ENCODE data around the gene GMPPA.

The GMPPA gene

GRCh38 chr2:219492575-219492974 lies 6.1 kb upstream of the GMPPA start:
- TF ChIP-seq CREB5 (CRISPR knock-in tag; IDR thresholded peaks at IDR 0.05; ENCODE audit: low read depth) (no peak), RARB (CRISPR knock-in tag; IDR thresholded peaks at IDR 0.05) (no peak), GLIS3 (CRISPR knock-in tag; IDR thresholded peaks at IDR 0.05) (no peak), OSR1 (CRISPR knock-in tag; IDR thresholded peaks at IDR 0.05) (no peak), TSHZ2 (CRISPR knock-in tag; IDR thresholded peaks at IDR 0.05) (no peak), ZFP3 (CRISPR knock-in tag; IDR thresholded peaks at IDR 0.05) (no peak), BACH2 (CRISPR knock-in tag; IDR thresholded peaks at IDR 0.05; ENCODE audit: borderline replicate concordance) (no peak), ZFP30 (CRISPR knock-in tag; IDR thresholded peaks at IDR 0.05) (no peak), ZNF8 (CRISPR knock-in tag; IDR thresholded peaks at IDR 0.05) (no peak), PATZ1 (CRISPR knock-in tag; IDR thresholded peaks at IDR 0.05; ENCODE audit: borderline replicate concordance) (no peak)
- no peak for ATAC-seq

GRCh38 chr2:219493086-219493485 lies 5.6 kb upstream of the GMPPA start:
- no peak for TF ChIP-seq TOX (CRISPR knock-in tag; IDR thresholded peaks at IDR 0.05; ENCODE audit: borderline replicate concordance)
- TF ChIP-seq GLIS3 (CRISPR knock-in tag; IDR thresholded peaks at IDR 0.05) = no peak
- no peak for TF ChIP-seq TSHZ2 (CRISPR knock-in tag; IDR thresholded peaks at IDR 0.05)
- no peak for TF ChIP-seq CSRNP3 (CRISPR knock-in tag; IDR thresholded peaks at IDR 0.05)
- no peak for TF ChIP-seq ZFP3 (CRISPR knock-in tag; IDR thresholded peaks at IDR 0.05)
- TF ChIP-seq ISL1 (CRISPR knock-in tag; IDR thresholded peaks at IDR 0.05) = no peak
- TF ChIP-seq CSDC2 (CRISPR knock-in tag; IDR thresholded peaks at IDR 0.05) = no peak
- no peak for TF ChIP-seq POU6F1 (CRISPR knock-in tag; IDR thresholded peaks at IDR 0.05; ENCODE audit: borderline replicate concordance, low read depth)
- no peak for TF ChIP-seq BACH2 (CRISPR knock-in tag; IDR thresholded peaks at IDR 0.05; ENCODE audit: borderline replicate concordance)
- no peak for TF ChIP-seq PPARA (CRISPR knock-in tag; IDR thresholded peaks at IDR 0.05; ENCODE audit: borderline replicate concordance)
- no peak for TF ChIP-seq ZNF565 (CRISPR knock-in tag; conservative IDR thresholded peaks at IDR 0.05; ENCODE audit: low read depth)
- no peak for TF ChIP-seq ZNF70 (CRISPR knock-in tag; IDR thresholded peaks at IDR 0.05)
- no peak for TF ChIP-seq ZFP30 (CRISPR knock-in tag; IDR thresholded peaks at IDR 0.05)
- no peak for TF ChIP-seq OSR1 (CRISPR knock-in tag; IDR thresholded peaks at IDR 0.05)
- TF ChIP-seq ZC3H10 (CRISPR knock-in tag; IDR thresholded peaks at IDR 0.05) = no peak
- no peak for TF ChIP-seq ZNF8 (CRISPR knock-in tag; IDR thresholded peaks at IDR 0.05)
- TF ChIP-seq ESRRG (CRISPR knock-in tag; IDR thresholded peaks at IDR 0.05) = no peak
- no peak for TF ChIP-seq CREB5 (CRISPR knock-in tag; IDR thresholded peaks at IDR 0.05; ENCODE audit: low read depth)
- ATAC-seq = no peak
